ENCODE data around the gene NEMP1.

The NEMP1 gene

DNA sequence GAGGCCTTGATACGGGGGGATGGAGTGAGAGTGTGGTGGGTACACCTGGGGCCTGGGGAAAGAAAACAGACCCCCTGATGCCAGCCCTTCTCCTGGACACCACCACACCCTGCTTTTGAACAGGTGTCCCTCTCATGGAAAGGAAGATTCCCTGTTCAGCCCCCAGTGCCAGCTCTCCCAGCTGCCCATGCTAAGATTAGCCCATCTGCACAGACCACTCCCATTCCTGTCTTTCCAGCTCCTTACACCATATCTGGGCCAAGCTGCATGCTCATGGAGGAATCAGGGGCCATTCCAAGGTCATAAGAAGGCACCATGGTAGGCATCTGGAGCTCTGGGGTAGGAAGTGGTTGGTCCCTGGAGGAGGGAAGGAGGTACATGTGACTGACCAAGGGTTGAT, 20.0 kb upstream of the NEMP1 start:
- H3K4me3 ChIP-seq (ENCODE audit: low read length): no peak overlapping the region
- TF ChIP-seq, protein P1, sequence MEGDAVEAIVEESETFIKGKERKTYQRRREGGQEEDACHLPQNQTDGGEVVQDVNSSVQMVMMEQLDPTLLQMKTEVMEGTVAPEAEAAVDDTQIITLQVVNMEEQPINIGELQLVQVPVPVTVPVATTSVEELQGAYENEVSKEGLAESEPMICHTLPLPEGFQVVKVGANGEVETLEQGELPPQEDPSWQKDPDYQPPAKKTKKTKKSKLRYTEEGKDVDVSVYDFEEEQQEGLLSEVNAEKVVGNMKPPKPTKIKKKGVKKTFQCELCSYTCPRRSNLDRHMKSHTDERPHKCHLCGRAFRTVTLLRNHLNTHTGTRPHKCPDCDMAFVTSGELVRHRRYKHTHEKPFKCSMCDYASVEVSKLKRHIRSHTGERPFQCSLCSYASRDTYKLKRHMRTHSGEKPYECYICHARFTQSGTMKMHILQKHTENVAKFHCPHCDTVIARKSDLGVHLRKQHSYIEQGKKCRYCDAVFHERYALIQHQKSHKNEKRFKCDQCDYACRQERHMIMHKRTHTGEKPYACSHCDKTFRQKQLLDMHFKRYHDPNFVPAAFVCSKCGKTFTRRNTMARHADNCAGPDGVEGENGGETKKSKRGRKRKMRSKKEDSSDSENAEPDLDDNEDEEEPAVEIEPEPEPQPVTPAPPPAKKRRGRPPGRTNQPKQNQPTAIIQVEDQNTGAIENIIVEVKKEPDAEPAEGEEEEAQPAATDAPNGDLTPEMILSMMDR (conservative IDR thresholded peaks at IDR 0.05; ENCODE audit: low read depth, low read length): no peak
- no peak for DNase-seq (ENCODE audit: low read depth)

GRCh38 chr12:57097554-57097835, 18.9 kb upstream of the NEMP1 start:
- TF ChIP-seq, protein P1 (conservative IDR thresholded peaks at IDR 0.05; ENCODE audit: low read depth, low read length): no peak
- DNase-seq (ENCODE audit: low read depth): no peak
- H3K4me3 ChIP-seq (ENCODE audit: low read length): no peak overlapping the region

DNA sequence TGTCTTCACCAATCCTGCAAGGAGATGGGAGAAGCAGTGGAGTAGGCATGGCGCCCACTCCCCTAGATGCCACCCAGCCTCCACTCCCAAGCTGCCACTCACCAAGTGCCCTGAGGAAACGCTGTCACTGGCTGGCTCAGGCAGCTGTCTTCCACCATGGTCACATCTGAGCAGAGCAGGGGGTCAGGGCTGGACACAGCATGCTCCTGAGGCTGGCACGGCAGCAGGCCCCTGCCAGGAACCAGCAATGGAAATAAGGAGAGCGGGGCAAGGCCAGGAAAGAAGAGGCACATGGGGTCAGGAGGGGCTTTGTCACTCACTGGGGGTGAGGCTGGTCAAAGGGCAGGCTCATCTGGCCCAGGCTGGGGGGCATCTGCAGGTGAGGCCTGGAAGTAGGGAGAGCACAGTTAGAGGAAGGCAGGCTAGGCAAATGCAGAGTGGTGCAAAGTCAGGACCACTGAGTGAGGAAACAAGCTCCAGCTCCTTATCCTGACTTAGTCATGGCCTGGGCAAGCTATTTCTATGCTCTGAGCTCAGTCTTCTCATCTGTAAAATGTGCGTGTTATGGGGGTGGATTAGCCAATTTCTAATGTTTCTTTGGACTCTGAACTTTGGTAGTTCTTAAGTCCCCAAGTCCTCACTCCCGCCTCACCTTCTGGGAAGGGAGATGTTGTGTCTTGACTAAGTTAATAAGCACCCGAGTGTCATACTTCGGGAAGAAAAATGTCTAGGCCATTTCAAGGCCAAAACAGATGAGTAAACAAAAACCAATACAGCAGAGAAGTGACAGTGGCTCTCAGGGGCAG, 18.4 kb upstream of the NEMP1 start:
- TF ChIP-seq, protein P1 (conservative IDR thresholded peaks at IDR 0.05; ENCODE audit: low read depth, low read length): no peak
- no peak for DNase-seq (ENCODE audit: low read depth)
- H3K4me3 ChIP-seq (ENCODE audit: low read length): no peak overlapping the region

GRCh38 chr12:57096099-57096572, 17.5 kb upstream of the NEMP1 start:
- DNase-seq (ENCODE audit: low read depth): no peak
- no peak overlapping the region for H3K4me3 ChIP-seq (ENCODE audit: low read length)
- TF ChIP-seq, protein P1 (conservative IDR thresholded peaks at IDR 0.05; ENCODE audit: low read depth, low read length): no peak

GRCh38 chr12:57095440-57095839, 16.8 kb upstream of the NEMP1 start:
- TF ChIP-seq, protein P1 (conservative IDR thresholded peaks at IDR 0.05; ENCODE audit: low read depth, low read length): no peak
- DNase-seq (ENCODE audit: low read depth): no peak
- no peak overlapping the region for H3K4me3 ChIP-seq (ENCODE audit: low read length)

DNA sequence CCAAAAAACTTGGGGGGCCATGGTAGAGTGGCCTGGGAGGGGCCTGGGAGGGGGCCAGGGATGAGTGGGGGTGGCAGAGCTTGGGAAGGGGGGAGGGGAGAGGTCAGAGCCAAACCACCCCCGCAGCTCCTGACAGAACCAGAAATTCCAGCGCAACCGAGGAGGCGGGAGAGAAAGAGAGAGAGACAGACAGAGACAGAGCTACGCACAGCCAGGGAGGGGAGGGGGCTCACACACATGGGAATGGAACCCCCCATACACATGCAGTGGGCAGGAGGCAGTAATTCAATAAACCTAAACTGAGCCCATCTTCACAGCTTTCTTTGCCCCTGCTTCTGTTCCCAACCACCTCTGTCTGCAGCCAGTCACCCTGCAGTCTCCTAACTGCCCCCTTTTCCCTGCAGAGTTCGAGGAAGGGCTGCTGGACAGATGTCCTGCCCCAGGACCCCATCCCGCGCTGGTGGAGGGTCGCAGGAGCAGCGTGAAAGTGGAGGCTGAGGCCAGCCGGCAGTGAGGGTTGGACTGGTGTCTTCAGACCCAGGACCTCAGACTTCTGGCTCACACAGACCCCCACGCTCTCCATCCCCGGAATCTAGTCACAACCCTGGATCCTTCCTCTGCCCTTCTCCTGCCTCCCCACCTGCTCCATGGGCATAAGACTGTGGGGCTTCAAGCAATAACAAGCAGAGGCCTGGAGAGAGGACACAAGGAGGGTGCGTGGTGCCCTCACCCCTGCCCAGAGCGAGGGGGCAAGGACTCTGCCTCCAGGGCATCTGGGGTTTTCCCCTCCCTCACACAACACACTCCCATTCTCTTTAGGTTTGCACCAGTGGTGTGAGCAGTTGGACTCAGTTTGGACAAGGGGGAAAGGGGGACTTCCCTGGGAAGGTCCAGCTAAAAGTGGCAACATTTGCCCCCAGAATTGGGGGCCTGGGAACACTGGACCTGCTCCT, 15.9 kb upstream of the NEMP1 start:
- H3K4me3 ChIP-seq (ENCODE audit: low read length): no peak overlapping the region
- DNase-seq (ENCODE audit: low read depth): no peak
- TF ChIP-seq, protein P1 (conservative IDR thresholded peaks at IDR 0.05; ENCODE audit: low read depth, low read length): no peak

Measured in retinal pigment epithelial cell (primary cell).